Activated CD4-positive, alpha-beta T cell treated with anti-CD3 and anti-CD28 coated beads, Interleukin-2, Interleukin-4, amounts not matched to agents 100 ng/mL and 50 ng/mL, durations not matched to agents 16 hours and 8 hours (primary cell): Measurements from ENCODE around the gene LACC1.

Experiments
- DNase-seq: peaks from one replicate; pipeline ENCODE4 v3.0.0-alpha.2; 2020; ENCODE audit warnings: low spot score

The LACC1 gene

GRCh38 chr13:43884222-43884621 lies 4.5 kb downstream of the LACC1 start:
- DNase-seq, result no peak

DNA sequence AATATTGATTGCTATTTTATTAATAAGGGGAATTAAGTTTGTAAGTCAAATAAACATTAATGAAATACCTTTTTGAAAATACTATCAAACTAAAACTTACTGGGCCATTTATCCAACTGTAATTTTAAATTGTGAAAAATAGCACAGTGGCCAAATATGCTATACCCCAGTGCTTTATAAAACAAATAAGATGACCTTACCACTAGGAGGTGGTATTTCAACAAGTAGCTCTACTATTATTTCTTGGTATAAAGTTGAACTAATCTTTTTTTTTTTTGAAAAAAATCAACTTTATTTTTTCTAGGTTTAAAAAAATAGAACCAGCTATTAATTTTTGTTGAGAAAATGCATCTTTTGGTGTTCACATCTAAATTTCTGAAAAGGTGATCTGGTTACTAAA lies 14.7 kb downstream of the LACC1 start:
- no peak for DNase-seq

GRCh38 chr13:43895940-43896339 lies 16.2 kb downstream of the LACC1 start:
- no peak for DNase-seq

DNA sequence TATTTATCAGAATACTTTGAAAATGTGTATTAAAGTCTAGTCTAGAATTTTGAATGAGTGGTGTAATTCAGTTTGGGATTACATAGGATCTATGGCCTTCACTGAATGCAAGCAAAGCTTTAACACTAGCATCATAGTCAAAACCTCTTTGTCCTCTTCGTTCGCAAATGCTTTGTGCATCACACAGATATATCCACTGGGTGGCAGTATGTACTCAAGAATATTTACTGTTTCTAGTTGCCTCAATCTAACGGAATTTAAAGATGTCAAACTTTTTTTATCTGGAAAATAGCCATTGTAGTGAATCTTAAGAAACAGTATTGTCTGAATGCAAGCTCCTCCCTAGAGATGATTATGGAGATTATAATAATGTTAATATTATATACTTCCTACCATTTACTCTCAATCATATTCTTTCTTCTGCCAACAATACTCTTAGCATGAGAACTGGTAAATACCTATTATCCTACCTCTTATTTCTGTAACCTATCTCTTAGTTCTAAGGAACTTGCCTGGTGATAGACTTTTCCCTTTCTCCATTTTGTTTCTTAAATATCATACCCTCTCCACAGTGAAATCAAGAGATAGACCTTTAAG lies 25.8 kb downstream of the LACC1 start:
- peak; percentile 59 for DNase-seq

DNA sequence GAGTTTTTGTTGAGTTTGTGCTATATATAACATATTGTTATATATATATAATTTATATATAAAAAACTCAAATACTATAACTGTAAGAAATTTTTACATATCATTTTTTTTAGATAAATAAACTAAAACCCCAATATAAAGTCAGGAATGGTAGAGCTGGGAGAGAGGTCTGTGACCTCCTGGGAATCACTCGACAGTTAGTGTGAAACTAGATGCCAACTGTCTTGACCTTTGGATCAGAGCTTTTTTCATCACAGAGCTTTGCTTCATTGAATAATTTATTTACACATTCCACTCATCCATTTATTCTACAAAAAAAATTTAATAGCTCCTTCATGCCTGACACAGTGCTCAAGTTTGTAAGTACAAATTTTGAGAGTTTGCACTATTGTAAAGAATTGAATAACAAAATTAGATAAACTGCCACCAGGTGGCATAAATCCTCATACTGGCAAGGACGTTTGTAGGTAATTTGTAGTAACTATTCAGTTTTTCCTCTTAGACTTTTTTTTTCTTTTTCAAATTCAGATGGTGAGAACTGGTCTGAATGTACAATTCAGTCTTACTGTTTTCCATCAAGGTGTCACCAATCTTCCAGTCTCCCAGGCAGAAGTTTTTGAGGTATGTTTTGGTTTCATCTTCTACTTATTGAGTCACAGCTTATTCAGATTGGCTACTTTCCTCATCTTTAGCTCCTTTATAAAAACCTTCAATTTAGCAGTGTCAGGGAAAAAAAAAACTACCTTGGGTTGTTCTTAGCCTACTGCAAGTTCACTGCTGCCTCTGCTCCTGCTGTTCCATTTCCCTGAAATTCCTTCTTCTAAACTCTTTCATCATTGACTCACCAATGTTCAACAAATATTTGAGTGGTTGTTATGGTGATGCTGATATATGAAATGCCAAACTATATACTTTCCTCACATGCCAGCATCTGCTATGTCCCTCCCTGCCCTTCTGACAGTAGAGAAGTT lies 28.7 kb downstream of the LACC1 start:
- DNase-seq, result peak; percentile 3

DNA sequence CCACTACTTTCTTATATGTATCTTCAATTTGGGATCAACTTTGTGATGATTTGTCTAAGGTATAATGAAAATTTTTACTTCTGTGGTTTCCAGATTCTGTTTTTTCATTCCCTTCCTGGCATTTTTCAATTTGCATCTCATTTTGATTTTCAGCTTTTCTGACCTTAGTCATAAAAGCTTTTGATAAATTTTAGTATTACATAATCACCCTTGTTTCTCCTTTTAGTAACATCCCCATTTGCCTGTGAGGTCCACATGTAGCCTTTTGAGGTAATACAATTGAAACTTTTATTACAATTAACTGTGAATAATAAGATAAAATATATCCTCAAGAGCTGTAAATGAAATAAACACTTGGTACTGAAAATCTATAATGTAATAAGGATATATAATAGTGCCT lies 31.2 kb downstream of the LACC1 start:
- DNase-seq, result no peak

GRCh38 chr13:43911278-43911677 lies 31.6 kb downstream of the LACC1 start:
- no peak for DNase-seq

DNA sequence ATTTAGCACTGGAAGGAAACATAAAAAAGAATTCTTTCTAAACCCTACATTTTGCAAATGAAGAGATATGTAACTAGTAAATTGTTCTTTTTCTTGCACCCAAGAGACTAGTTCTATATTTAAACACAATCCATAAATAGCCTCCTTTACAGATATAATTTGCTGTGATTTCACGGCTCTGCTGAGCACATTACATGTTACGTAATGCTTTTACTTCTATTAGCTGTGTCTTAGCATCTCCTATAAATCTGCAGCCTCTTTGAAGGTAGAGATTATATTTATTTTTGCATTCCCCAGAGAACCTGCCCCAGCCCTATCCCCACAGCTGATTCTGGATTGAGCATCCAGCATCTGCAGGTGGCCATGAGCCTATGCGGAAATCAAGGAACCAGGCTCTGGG lies 32.2 kb downstream of the LACC1 start:
- no peak for DNase-seq

GRCh38 chr13:43915451-43915850 lies 35.7 kb downstream of the LACC1 start:
- no peak for DNase-seq

DNA sequence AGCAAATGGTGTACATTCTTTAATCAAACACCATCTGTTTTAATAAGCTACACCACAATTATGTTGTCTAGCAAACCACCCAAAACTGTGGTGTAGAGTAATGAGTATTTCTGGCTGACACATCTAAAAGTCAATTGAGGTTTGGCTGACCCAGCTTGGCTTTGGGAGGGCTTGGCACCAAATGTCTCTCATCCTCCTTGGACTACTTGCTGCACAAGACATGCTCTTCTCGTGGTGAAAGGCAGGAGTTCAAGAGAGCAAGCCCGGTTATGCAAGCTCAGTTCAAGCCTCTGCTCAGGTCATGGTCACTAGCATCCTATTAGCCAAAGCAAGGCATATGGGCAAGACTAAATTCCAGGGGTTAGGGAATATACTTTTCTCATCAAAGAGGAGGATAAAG lies 37.1 kb downstream of the LACC1 start:
- DNase-seq, result no peak

GRCh38 chr13:43918636-43919035 lies 38.9 kb downstream of the LACC1 start:
- no peak for DNase-seq

- DNase-seq, result no peak
Measured at GRCh38 chr13:43920965-43921674, 41.4 kb downstream of the LACC1 start.

DNA sequence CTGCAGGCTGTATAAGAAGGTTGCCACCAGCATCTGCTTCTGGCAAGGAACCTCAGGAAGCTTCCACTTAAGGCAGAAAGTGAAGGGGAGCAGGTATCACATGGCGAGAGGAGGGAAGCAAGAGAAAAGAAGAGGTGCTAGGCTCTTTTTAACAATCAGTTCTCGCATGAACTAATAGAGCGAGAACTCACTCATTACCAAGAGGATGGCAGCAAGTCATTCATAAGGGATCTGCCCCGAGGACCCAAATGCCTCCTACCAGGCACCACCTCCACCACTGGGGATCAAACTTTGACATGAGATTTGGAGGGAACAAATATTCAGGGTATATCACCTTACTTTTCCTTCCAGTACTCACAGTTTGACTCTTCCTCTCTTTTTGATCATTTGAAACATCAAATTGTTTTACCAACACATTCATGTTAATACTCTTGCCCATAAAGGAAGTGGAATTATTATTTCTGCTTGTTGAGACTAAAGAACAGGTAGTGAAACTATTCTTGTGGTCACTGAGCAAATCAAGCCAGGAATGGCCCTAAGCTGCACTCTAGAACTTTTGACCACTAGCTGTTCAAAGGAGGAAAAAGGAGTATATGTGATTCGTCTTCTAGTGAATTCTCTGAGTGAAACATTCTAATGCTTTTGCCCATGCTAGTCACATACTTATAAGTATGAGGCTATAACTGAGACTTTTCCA lies 45.0 kb downstream of the LACC1 start:
- DNase-seq, result no peak

- DNase-seq, result no peak
Measured at GRCh38 chr13:43929947-43930346, 50.2 kb downstream of the LACC1 start.

- DNase-seq, result no peak
Measured at GRCh38 chr13:43933378-43933777, 53.7 kb downstream of the LACC1 start.

DNA sequence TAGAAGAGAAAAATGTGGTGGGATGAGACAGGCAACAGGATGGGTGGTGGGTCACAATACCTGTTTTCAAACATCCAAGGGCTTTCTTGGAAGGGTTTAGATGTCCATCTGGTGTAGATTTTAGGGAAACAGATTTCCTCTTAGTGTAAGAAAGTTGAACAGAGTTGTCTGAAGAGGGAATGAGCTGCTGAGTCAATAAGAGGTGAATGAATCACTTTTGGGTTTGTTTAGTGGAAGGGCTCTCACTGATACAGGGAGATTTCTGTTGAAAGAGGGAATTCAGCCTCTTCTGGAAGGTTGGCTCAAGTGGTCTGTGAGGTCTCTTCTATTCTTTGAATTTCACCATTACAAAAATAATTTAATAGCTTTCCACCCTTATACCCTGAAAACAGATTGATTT lies 54.6 kb downstream of the LACC1 start:
- no peak for DNase-seq

- no peak for DNase-seq
Measured at GRCh38 chr13:43935878-43936277, 56.2 kb downstream of the LACC1 start.

DNA sequence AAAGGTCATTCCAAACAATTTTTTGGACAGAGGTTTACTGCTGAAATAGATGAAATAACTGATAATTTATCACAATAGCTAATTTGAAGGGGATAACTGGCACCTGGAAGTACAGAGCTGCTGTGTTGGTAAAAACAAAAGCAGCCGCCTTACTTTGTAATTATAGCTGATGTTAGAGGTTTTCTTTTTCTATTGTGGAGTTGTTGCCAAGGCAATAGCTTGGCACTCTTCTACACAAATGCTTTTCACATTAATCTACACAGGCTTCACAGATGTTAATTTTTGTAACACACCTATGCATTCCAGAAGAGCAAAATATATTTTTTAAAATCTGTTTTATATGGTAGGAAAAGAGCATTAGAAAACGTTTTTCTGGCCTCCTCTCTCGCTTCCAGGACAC lies 56.9 kb downstream of the LACC1 start:
- no peak for DNase-seq

- DNase-seq, result no peak
Measured at GRCh38 chr13:43937839-43938238, 58.1 kb downstream of the LACC1 start.

DNA sequence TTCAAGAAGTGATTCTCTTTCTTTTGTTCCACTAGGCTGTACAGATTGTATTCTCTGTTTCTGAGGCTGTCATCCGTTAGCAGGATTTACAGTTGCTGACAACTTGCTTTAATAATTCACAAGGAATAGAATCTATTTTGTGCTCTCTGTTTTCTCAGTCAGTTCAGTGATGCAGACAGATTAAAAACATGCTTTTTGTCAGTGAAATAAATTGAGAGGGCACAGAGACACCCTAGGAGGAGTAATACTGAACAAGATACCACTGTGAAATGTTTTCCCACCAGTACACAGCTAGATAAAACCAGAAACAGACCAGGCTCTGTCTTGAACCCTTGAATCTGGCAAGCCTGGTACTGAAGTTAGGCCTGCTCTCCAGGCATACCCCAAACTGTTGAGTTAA lies 58.7 kb downstream of the LACC1 start:
- DNase-seq, result no peak

- DNase-seq, result no peak
Measured at GRCh38 chr13:43939086-43939485, 59.4 kb downstream of the LACC1 start.

GRCh38 chr13:43942286-43942685 lies 62.6 kb downstream of the LACC1 start:
- no peak for DNase-seq
